HTR-8/SVneo (cell line): ENCODE data around the gene MRPL55.
"Not testable (repeated sequence)": the region's sequence is repeated elsewhere in the genome, so short reads cannot be mapped to it uniquely, and the experiment has no call there.

Experiments
- DNase-seq: peaks from one replicate; pipeline ENCODE4 v3.0.0; 2011; ENCODE audit warnings: low spot score, mixed read lengths; ENCODE audit not compliant: insufficient read length
- FAIRE-seq: peaks from 2 replicates; lab custom pipeline; 2011; peaks lifted over from hg19 to GRCh38; lab: Jason Lieb, UNC

The MRPL55 gene

GRCh38 chr1:228131766-228132165 lies 22.7 kb upstream of the MRPL55 start:
- FAIRE-seq (no peak), DNase-seq (no peak)

DNA sequence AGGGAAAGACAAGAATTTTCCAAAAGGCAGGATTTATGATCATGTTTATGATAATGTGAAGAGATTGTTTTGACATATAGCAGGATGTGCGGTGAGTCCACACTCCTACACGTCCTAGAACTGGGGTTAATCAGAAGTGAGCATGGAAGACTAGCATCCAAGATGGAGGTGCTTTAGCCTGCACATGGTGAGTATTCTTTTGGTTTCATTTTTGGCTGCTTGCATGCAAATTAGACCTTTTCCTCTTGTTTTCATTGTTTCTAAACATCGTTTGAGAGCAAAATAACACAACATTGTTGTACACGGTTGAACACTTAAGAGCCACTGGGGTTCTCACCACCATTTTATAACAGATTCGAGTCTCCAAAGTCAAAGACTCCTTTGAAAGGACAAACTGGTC lies 16.1 kb upstream of the MRPL55 start:
- FAIRE-seq = no peak
- DNase-seq = no peak

DNA sequence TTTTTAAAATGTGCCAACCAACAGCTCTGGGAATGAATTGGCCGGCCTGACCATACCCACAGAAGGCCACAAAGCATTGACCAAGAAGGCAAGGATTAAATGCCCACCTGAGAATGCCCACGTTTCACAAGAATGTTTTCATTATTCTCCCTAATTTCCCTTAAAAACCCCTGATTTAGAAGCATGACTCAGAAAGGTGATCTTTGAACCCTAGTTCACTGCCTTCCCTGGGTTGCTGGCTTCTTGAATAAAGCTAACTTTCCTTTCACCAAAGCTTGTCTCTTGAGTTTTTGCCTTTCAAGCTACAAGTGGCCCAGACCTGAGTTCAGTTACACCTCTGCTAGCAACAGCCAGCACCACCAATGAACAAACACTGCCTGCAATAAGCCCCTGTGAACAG lies 14.4 kb upstream of the MRPL55 start:
- DNase-seq = no peak
- no peak for FAIRE-seq

GRCh38 chr1:228122921-228123441 lies 13.9 kb upstream of the MRPL55 start:
- FAIRE-seq = no peak
- no peak for DNase-seq

DNA sequence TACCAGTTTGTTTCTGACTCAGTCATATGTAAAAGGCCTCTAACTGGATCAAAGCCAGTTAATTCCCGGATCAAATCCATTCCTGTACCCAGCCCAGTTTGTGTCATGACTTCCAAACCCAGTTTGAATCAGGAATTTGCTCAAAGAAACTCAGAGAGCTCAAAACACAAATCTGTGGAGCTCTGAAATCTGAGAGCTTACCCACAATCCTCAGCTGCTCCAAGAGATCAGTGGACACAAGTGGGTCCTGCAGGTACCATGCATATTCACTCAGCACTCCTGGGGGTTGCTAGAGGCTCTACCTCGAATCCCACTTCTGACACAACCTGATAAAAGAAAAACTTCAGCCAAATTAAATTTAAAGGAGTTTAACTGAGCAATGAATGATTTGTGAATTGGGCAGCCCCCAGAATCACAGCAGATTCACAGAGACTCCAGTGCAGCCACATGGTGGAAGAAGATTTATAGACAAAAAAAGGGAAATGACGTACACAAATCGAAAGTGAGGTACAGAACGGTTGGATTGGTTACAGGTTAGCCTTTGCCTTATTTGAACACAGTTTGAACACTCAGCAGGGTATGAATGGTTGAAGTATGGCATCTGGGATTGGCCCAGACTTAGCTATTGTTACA lies 11.9 kb upstream of the MRPL55 start:
- no peak for DNase-seq
- FAIRE-seq = no peak

DNA sequence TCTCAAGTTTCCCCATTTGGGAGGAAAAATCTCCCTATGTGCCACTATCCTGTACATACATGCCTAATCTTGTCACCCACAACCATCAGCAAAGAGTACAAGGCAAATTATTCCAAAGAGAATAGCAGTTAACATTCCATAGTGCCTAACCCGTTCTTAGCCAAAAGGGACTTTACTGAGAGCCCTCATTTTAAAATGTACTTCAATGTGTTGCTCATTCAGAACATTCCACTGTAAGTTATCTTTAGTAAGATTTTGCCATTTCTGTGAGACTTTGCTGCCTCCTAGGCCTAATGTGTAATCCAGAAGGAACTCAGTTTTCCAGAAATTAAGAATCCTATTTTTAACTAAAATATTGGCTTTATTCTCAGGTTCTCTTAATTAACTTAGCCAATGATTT lies 11.3 kb upstream of the MRPL55 start:
- no peak for FAIRE-seq

GRCh38 chr1:228118040-228118439 lies 8.9 kb upstream of the MRPL55 start:
- DNase-seq = no peak
- no peak for FAIRE-seq

More for the DNA sequence above, 11.3 kb upstream of the MRPL55 start:
- DNase-seq = no peak

- FAIRE-seq = no peak
- no peak for DNase-seq
These were observed 8.2 kb upstream of the MRPL55 start for GRCh38 chr1:228117335-228117734.

- DNase-seq = no peak
- no peak for FAIRE-seq
These were observed 5.7 kb upstream of the MRPL55 start for GRCh38 chr1:228114827-228115226.

DNA sequence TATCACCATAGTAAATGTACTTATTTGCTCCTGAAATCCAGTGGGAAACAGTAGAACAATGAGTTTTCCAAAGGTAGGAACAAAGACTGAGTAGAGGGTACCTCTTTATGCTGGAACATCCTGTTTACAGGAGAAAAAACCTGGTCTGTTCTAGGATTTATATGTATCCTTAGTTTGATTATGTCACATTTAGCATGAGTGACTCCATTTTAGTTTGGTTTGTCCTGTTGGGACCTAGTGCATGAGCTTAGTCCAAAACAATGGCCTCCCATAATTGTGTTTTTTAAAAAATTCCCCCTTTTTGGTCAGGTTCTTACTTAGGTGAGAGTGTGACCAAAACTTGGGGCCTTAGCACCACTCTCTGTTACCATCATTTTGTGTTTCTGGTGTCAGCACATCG lies 3.5 kb upstream of the MRPL55 start:
- DNase-seq (no peak), FAIRE-seq (no peak)

DNA sequence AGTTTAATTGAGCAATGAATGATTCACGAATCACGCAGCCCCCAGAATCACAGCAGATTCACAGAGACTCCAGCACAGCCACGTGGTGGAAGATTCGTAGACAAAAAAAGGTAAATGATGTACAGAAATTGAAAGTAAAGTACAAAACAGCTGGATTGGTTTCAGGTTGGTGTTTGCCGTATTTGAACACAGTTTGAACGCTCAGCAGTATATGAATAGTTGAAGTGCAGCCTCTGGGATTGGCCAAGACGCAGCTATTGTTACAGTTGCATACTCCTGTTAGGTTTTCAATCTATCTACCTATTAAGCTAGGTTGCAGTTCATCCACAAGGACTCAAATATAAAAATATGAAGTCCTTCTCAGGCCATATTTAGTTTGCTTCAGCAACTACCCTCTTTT lies 3.1 kb upstream of the MRPL55 start:
- no peak for FAIRE-seq
- no peak for DNase-seq

DNA sequence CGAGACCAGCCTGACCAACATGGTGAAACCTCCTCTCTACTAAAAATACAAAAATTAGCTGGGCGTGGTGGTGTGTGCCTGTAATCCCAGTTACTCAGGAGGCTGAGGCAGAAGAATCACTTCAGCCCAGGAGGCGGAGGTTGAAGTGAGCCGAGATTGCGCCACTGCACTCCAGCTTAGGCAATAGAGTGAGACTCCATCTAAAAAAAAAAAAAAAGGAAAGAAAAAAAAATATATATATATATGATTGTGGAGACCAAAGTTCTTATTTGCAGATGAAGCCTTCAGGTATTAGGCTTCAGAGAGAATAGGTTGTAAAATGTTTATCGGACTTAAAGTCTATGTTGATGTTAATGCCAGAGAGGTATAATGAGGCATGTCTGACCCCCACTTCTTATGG lies 2.2 kb upstream of the MRPL55 start:
- not testable (repeated sequence) for DNase-seq, FAIRE-seq

DNA sequence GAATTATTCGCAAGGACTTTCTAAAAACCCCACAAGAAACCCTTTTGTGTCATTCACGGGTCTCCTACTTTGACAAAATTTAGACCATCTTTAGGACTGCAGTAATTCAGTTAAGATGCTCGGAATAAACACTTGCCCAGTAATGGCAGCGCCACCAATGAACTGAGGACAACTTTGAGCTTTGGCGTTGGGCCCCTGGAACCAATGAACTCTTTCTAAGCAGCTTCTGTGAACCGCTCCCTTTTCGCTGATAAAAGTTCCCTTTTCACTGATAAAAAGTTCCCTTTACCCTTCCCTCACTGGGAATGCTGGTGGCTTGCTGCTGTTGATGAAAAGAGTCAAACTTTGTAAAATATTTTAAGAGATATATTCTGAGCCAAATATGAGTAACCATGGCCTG lies 1.5 kb upstream of the MRPL55 start:
- FAIRE-seq (no peak), DNase-seq (no peak)

DNA sequence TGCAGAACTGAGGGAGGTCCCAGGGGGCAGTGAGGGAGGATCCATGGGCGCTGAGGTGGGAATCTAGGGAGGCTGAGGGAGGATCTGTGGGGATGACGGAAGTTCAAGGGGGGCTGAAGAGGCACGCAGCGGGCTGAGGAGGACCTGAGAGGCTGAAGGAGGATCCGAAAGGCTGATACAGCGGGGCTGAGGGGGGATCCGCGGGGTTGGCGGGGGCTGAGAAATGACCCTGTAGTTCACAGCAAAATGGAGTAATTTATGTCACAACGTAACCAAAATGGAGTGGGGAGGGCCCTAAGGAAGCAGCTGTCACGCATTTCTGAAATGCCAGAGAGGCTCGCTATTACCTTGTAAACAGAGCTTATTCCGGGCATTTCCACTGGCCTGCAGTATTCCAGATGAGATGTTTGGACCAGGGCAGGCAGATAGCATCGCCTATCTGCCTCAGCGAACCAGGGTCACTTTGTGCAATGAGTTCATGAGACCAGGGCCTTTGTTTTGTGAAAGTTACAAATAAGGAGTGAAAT lies 926 bp upstream of the MRPL55 start:
- FAIRE-seq (no peak), DNase-seq (no peak)

- FAIRE-seq (no peak), DNase-seq (no peak)
These were observed 392 bp downstream of the MRPL55 start for GRCh38 chr1:228108742-228109072.

DNA sequence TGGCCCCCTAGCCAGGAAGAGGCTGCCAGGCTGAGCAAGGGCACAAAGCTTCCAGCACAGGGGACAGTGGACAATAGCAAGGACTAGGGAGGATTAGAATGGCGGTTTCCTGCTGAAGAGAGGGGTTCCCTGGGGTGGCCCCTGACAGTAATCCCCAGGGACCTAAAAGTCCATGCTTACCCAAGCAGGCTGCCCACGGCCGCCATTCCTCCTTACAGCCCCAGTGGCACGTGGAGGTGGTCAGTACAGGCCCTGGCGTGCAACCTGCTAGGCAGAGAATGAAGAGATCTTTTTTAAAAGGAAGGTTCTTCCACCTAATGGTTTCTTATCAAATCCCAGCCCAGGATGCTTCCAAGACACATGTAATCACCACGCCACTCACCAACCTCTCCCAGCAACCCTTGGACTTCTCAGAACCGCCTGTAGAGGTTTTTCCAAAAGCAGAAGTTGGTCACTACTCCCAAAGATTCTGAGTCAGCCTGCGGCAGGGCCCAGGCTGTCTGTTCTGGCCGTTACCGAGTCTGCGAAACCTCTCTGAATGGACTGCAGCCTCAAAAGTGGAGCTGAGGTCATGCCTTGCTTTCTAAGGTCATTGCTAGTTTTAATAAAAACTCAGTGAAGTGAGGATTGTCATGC lies 926 bp downstream of the MRPL55 start:
- DNase-seq (no peak), FAIRE-seq (no peak)

- DNase-seq (no peak), FAIRE-seq (no peak)
These were observed 1.5 kb downstream of the MRPL55 start for GRCh38 chr1:228107636-228108035.

DNA sequence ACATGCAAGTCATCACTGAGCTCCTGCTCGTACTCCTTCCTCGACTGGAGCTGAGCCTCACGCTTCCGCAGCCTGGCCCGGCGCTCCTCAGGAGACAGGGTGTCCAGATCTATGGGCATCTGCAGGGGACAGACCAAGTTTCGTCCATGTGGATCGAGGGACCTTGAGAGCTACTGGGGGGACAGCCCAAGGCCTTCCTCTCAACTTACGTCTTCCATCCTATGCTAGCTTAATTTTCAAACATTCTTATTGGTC lies 2.4 kb downstream of the MRPL55 start:
- no peak for FAIRE-seq

GRCh38 chr1:228105996-228106799 lies 2.9 kb downstream of the MRPL55 start:
- no peak for FAIRE-seq
- DNase-seq = no peak

More for the DNA sequence above, 2.4 kb downstream of the MRPL55 start:
- no peak for DNase-seq

DNA sequence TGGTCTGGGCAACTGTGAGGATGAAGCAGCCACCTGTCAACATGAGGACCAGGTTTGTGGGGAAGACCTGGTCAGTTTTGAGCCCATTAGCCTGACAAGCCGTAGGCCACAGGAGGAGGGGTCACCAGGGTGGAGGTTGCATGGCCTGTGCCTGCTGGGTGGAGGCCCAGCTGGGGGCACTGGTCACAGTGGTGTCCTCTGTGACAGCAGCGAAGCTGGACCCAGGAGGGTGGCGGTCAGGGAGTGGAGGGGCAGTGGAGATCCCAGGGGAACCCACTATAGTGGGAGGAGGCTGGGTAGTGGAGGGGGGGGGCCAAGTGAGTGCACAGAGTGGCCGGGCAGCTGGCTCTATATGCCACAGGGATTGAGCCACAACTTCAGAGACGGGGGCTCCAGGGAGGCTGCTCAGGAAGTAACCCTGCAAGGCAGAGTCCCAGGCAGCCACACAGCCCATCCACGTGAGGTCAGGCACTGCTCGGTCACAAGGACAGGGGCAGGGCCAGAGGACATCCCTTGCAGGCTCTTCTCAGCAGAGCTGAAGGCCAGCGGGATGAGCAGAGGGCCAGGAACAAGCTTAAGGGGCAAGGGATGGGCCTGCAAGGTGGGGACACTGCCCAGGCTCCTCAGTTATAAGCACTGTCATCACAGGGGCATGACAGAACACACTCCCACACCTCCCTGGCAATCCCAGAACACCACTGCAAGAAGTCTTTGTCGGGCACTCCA lies 3.7 kb downstream of the MRPL55 start:
- DNase-seq (no peak), FAIRE-seq (no peak)
